Astrocyte (in vitro differentiated cells and primary cell): ENCODE measurements around the gene SEMG2.

Experiments used
- CTCF ChIP-seq: IDR thresholded peaks from 2 replicates; pipeline ENCODE4 v1.5.1; 2011; ENCODE audit warnings: low read depth, mild to moderate bottlenecking, inconsistent platforms, low read length, moderate library complexity; ENCODE audit not compliant: insufficient read depth
- EZH2 ChIP-seq: IDR thresholded peaks from 2 replicates; pipeline ENCODE4 v1.6.1; 2012; ENCODE audit warnings: mild to moderate bottlenecking, low read length, inconsistent platforms; ENCODE audit not compliant: insufficient read depth

GRCh38 chr20:45263556-45264266 lies 42.5 kb downstream of the SEMG2 start:
- TF ChIP-seq CTCF (no peak), EZH2 (no peak)
